Measurements from ENCODE around the gene GMDS.

GMDS gene

DNA sequence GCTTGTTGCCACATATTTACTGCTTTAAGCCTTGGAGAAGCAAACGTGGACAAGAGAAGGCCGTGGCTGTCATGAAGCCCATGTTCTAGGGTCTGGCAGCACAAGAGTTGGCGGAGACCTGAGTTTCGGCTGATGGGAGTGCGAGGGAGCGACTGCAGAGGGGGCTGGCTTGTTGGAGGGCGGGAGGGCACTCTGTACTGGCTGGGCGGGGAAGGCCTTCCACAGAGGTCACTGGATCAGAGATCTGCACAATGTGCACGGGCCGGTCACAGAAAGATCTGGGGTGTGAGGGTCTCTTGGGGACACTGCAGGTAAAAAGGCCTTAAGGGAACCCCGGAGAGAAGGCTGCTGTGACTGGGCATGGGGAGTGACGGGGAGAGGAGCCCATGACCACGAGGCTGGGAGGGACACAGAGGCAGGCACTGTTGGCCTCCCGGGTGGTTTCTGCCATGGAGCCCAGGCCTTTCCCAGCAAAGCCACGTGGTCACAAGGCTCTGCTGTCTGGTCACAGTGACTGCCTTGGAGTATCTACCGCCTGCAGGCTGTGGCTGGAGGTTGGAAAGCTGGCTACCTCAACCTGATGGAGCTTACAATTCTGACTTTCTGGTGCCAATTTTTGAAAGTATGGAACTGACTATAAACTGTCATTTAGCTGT, 611.9 kb downstream of the GMDS start:
- DNase-seq: no peak

DNA sequence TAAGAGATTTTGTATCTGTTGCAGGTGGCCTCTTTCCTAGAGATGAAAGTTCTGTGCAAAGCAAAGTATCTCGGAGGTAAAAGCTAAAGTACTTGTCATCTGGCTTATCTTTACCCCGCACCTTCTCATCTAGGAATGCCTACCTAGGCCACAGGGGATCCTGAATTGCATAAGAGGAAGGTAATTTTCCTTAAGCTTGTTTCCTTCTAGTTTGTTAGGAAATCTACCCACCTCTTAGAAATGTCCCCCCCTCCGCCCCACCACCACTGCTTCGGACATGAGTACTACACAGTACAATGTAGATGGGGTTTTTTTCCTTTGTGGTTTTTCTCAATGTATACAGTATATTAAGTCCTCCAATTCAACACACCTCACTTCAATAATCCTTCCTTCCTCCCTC, 614.2 kb downstream of the GMDS start:
- no peak for DNase-seq

DNA sequence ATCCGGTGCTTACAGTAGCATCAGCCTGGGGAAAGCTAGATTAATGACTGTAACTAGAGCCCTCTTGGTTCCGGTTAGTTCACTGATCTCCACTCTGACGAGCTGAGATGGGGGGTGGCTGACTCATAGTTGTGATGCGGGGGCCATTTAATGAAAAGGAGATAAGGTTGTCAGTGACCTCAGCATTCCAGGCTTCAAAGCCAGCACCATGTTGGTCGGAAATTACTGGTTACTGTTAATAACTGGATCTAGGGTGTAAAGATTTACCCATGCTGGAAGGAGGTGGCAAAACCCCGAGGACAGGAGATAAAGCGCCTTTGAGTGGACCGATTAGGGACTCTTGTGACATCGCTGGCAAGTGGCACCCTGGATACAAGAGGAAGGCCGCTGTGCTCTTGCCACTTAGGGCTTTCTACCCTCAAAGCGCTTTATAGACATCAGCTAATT, 614.6 kb downstream of the GMDS start:
- no peak for DNase-seq

DNA sequence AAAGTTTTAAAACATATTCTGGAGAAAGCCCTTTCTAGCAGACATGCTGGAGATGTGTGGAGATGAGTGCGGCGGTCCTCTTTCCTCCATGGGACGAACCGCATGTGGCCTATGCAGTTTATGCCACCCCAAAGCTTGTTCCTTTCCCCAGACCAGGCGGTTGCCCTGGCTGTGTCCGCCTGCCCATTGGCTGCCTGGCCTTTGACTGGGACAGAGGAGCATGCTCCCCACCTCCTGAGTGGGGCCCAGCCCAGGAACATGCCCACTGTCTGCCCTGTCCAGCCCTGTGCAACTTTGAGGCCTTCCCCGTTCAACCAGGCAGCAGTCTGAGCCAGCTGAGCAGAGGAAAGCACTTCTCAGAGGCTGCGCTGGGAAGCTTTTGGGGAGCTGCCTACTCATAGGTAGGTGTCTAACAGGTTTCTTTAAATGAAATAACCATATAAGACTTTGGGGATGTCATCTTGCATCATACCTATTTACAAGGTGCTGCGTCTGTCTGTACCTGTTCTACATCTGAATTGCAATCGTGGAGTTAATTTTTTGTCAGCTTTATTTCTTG, 615.1 kb downstream of the GMDS start:
- DNase-seq: no peak

DNA sequence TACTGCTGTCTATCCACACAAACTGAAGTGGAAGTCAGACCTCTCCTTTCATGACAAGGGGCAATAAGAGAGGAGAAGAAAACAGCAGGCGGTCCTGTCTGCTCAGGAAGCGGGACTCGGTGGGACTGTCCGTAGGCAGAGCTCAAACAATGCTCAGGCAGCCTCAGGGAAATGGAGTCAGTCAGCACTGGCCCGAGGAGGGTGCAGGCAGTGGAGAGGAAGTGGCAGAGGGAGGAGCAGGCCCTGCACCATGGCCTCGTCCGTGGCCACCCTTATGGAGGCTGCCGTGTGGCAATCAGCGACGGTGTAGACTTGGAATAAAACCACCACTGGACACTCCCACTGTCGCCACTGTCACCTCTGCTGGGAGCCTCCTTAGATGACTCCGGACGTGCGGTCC, 616.1 kb downstream of the GMDS start:
- no peak for DNase-seq

DNA sequence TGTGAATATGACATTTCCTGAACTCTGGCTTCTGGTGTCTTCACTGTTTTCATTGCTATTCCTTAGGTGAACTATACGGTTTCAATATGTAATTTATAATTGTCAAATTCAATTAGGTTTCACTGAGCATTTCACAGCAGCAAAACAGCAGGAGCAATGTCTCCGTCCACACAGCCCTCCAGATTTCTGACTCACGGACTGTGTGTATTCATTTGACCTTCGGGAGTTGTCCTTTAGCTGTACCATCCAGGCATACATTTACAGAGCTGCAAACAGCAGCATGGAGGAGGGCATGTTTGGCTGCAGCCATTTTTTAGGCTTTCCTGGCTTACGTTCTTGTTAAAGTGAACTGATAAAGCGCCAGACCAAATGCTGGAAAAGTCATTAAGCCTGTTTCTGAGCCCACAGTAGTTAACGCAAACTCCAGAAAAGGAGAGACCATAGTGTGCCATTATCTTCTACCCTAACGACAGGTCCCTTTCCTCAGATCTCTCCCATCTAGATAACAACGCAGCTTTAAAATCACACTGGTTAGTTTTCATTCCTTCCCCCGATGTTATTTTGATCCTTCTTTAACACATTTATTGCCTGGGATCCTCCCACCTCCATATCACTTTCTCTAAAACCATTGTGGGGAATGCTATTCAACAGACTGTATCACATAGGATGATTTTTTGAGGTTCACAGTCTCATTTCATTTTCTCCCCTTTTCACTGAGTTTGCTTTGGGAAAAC, 617.4 kb downstream of the GMDS start:
- peak; percentile 34 for DNase-seq

DNA sequence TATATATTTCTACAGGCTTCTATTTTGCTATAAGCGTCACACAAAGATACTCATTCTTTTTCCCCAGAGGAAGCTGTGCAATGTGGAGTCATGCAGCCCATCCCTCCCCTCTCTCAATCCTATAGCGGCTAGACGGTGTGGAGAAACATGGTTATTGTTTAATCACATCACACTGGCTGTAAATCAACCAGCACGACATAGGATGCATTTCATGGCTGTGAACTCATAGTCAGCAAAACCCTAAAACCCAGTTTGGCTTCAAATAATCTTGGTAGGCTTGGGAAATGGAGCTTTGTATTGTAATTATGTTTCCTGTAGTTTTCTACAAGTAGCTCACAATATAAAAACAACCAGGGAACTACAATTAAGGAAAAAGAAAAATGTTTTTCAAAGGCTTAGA, 618.9 kb downstream of the GMDS start:
- no peak for DNase-seq

DNA sequence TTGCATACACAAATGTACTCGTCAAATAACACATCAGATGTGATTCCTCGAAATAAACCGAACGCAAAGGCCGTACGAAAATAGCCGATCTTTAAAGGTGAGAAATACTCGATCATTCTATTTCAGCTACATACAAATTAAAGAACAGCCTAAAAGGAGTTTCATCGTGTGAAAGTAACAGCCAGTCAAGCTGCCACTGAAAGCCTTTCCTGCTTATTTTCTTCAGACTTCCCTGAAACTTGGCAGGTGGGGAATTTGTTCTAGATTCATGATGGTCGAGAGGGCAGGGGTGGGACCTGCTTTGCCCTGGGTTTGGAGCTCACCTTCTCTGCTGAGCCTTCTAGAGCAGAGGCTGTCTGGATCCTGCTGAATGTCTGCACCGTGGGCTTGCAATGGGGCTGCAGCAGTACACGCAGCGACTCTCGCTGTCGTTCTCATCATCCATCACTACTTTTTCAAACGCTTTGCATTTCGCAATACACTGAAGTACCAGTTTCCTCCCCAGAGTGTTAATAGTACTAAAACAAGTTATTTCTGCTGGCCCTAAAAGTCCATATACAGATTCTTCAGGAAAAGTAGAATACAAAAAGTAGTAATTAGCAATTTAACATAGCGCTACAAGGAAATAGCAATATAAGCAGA, 619.5 kb downstream of the GMDS start:
- DNase-seq: peak; percentile 73

DNA sequence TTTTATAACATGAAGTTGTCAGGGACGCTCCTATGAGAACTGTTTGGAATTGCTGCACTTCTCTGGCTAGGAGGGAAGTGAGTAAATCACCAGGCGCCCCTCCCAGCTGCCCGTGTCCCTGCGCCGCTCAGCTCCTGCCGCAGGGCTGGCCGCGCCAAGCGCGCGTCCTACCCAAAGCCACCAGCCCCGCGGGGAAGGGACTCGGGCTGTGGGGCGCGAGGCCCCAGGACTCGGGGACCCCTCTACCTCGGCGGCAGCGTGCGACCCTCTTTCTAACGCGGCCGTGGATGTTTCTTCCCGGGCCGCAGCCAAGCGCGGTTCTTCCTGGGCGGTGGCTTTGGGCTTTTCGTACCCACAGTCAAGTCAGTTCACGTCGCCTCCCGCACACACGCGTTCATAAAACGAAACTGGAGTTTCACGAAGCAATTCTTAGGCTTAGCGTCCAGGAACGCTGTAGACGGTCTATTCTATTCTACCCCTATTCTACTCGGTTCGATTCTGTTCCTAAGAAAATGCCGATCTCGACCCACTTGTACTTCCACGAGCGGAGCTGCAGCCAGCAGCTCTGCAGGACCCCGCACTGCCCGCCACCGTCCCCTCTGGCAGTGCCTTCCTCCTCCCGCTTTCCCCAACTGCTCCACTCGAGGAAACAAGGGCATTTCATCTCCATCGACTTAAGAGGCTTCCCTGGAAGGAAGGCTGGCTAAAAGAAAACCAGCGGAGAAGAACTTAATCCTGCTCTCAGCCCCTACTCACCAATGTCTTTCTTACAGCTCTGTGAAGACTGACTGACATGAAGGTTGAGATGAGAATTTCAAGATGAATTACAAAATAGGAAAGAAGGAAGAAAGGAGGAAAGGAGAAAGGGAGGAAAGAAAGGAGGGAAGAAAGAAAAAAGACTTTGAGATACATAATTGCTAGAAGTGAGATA, 620.3 kb downstream of the GMDS start:
- DNase-seq: peak; percentile 80

DNA sequence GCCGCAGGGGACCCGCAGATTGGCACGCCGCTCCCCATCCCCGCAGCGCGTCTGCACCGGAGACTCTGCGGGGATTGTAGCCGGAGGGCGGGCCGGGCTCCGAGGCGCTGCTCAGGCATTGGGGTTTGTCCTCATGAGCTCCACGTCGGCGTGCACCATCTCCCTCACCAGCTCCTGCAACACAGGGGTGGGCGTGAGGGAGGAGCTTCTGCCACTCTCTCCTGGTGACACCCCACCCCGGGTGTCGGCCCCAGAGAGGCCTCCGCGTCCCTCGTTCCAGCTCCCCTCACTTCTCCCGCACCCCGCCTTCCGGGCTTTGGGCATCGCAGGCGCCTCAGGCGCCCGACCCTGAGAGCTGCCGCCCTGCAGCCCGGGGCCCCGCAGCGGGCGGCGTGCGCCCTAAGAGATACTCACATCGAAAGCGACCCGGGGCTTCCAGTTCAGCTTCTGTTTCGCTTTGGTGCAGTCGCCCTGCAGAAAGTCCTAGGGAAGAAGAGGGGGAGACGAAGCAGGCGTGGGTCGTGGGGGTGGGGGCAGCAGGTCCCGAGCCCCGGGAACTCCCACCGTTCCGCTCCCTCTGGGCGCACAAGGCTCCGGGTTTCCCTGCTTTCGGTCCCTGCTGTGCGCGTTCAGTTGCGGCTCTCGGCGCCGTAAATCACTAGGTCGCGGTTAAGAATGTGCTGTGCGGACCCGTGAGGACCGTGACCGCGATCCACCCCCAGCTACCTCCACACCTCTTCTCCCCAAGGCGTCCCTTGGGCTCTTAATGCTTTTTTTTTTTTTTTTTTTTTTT, 621.2 kb downstream of the GMDS start:
- DNase-seq: peak; percentile 78

DNA sequence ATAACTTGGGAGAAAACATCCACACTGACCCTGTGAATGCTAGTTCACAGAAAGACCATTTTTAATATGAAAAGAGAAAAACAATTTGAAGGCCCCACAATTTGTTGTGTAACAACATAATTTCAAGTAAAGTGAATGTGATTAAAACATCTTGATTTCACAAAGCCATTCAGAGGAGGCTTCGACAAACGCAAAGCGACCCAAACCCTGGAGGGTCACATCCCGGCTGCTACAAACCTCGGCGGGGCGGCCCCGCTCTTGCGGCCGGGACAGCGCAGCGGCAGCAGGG, 621.7 kb downstream of the GMDS start:
- peak; percentile 71 for DNase-seq

DNA sequence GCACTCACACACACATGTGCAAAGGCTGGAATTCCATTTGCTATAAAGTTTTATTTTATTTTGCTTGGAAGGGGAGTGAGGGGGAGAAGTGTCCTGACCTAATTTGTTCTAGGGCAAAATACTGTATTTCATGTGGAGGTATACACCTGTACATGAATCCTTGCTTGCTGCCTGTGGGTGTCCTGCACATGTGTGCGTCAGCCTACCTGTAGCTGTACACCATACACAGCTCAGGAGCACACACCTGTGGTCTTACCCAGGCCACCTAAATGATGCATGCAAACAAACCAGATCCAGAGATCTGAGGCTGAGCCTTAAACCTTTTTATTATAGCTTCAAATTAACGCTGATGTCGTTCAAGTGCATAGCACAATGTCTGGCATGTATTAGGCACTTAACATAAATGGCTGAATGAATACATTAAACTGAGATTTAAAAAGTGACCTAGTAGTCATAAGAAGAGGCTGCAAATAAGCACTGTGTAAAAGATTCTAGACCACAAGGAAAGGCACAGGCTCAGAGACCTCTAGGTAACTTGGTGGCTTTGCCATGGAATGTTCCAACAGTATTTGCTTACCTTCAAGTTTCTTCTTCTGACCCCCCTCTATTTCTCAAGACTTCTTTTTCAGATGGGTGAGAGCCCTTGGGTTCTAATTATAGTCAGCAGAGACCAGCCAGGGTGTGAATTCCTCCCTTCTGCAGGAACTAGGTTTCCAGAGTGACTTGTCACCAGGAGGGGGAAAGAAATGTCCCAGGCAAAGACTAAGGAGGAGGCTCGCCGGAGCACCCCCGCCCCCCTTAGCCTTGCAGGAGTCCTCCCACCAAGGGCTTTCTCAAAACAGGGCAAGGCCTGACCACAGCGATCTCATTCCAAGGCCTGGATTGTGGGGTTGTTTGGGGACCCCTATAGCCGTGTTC, 622.3 kb downstream of the GMDS start:
- peak; percentile 49 for DNase-seq

DNA sequence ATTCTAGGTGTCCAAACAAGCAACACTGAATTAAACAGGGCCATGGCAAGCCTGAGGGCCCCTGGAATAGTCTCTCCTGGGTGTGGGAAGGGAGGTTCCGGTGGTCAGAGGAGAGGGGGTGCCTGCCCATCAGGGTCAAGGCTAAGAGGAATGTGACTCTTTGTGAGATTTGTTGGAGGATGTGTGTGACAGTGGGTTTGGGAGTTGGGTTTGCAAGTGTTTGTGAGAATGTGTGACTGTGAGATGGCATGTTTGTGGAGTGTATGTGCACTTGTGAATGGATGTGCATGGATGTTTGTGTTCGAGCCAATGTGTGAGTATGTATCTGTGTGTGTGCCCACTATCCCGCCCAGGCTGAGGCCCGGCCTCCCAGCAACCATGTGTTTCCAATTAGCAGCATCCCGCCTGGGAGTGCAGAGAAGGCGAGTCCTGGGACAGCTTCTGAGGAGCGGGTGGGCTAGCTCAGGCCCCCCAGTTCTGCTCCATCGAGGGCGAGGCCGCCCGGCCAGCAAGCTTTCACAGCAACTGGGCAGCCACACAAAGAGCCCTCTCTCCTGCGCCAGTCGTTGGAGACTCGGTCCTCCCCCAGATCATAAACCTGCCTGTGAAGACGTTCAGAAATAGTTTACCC, 623.1 kb downstream of the GMDS start:
- DNase-seq: peak; percentile 68

DNA sequence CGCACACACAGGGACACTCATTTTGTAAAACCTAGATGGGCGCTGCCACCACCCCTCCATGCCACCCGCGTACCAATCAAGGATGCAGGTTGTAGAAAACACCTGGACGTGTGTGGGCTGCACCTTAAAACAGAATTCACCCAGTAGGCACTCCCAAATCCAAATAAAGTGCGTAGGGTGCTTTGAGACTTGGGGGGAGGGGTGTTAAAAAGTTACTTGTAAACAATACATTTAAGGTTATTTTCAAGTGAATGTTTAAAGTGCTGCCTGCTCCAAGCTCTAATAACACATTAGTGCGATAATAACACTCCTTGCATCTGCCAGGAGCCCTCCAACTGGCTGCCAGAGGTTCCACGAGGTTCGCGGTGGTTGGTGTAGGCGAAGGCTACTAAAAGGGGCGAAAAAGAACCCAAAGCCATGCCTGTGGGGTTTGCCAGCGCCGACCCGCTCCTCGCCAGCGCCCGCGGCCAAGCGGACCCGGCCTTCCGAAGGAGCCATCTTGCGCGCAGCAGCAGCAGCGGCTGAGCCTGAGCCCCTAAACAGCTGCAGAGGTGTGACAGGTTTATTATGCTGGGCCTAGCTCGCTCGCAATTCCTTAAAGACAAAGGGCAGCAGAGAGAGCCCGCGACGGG, 624.2 kb downstream of the GMDS start:
- peak; percentile 62 for DNase-seq

DNA sequence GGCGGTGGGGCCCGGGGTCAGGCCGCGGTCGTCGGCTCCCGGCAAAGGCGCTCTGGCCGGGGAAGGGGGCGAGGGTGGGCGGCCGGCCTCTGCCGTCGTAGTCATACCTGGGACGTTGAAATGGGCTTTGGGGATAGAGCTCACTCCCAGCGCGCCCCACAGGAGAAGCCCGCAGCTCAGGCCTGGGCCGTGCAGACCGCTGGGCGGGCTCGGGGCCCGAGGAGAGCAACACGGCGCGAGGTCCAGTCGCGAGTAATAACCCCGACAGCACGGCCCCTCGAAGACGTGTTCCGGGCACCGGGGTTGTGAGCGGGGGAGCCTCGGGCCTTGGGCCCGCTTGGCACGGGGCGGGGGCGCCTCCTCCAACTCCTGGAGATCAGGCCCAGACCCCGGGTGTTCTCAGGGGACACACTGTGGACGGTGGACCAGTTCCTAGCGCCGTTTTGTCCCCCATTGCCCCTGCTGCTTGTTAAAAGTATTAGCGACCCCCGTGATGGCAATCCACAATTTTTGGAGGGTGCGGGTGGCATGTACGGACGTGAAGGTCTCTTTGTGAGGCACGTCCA, 624.8 kb downstream of the GMDS start:
- peak; percentile 39 for DNase-seq

DNA sequence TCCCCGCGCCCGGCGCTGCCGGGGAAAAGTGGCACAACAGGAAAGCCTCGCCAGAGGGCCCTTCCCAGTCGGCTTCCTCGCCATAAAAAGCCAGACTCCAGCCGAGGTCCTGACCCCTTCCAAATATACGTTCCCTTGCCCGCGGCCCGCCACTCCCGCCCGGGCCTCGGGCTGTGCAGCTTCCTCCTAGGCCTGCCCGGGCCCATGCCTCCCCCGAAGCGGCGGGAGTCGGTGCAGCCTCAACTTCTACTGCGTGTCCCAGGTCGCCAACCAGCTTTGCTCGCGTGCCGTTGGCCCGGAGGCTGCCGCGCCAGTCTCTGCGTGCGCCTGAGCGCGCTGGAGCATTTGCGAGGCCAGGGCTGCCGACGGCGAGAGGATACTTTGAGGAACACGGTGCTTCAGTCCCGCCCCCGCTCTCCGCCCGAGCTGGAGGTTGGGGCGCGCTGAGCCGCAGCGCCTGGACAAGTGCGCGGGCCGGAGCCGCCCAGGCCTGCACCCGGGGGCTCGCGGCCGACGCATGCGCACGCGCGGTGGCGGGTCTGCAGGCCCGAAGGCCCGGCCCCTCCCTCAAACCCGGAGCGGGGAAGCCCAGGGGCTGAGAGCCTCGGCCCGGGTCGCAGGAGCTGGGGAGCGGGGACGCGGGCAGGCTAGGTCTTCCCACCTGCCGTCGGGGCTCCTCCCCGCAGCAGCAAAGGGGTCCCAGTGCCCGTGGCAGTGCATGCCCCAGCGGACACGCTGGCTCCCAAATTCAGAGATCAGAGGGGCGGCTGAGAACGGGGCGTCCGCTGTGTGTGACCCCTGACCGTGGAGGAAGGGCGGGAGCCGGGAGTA, 625.5 kb downstream of the GMDS start:
- DNase-seq: peak; percentile 74

DNA sequence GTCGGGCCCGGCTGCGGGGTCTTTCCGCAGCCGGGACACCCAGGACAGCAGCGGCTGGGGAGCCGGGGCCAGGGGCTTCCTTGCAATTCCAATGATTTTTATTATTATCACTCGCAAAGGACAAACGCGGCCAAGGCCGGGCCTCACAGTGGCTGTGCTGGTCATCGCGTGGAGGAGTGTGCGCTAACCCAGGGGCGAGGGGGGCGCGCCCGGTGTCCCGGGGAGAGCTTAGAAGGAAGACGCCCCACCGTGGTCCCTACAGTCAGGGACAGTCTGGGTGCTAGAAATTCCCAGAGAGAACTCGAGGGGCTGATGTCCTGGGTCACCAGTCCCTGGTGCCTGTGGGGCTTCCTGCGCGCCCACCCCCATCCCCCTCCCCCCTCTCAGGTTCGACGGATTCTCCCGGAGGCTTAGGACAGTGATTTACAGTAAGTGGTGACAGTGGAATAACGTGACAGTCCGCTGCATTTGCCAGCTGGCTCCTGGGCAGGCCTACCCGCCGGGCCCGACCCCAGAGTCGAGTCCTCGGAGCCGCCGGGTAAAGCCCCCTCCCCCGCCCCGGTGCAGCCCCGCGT, 626.2 kb downstream of the GMDS start:
- DNase-seq: peak; percentile 57

Data from eye (tissue), 1 donor.